Measurements from ENCODE around the gene SLC6A13.
"Not testable (repeated sequence)": the region's sequence is repeated elsewhere in the genome, so short reads cannot be mapped to it uniquely, and the experiment has no call there.

Gene SLC6A13

DNA sequence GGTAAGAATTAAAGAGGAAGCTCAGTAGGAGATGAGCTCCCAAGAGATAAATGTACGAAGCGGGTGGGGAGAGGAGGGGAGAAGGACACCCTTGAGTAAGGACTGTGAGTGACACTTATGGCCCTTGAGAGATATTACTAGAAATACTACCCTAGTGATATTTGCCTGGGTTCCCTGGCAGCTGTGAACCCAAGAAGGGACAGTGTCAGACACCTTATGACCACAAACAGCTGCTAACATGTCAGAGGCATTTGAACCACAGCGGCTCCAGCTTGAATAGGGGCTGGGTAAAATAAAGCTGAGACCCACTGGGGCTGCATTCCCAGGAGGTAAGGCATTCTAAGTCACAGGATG lies 29.0 kb downstream of the SLC6A13 start:
- DNase-seq (ENCODE audit: low read depth in 2 of 2): no peak

GRCh38 chr12:232731-233614 lies 29.7 kb downstream of the SLC6A13 start:
- no peak for DNase-seq (ENCODE audit: low read depth in 2 of 2)

GRCh38 chr12:230925-231671 lies 31.5 kb downstream of the SLC6A13 start:
- no peak for DNase-seq (ENCODE audit: low read depth in 2 of 2)

DNA sequence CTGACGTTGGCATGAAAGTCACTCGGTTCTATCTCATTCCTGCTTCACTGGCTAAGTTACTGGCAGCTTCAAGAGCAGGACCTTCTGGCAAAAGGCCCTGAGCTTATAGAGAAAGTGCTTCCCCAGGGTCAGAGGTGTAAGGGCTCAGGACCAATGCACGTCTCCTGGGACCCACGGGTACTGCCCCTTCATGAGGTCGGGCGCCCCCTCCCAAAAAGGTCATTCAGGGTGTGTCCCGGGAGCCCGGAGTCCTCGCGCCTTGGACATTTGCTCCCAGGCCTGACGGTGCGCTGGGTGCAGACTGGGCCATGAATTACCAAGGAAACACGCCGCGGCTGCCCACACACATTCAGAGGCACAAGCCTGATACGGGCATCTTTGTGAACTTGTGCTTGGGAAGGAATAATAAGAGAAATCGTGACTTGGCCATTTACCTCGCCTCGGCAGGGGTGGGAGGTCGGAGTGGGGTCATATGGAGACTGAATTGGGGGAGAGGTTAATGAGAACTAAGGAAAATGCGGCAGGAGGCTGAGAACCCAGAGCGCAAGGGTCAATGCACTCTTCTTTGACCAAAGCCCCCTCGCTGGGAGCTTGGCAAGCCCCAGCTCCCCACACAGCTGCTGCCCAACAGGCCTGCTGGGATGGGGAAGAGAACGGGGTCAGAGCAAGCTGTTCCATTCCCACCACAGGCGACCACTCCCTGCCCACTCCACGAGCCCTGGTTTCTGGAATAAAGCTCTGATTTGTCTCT lies 33.0 kb downstream of the SLC6A13 start:
- DNase-seq (ENCODE audit: low read depth in 2 of 2): no peak

- no peak for DNase-seq (ENCODE audit: low read depth in 2 of 2)
Measured at GRCh38 chr12:228846-229200, 33.8 kb downstream of the SLC6A13 start.

GRCh38 chr12:227923-228845 lies 34.5 kb downstream of the SLC6A13 start:
- DNase-seq (ENCODE audit: low read depth in 2 of 2): no peak

GRCh38 chr12:227286-227915 lies 35.2 kb downstream of the SLC6A13 start:
- no peak for DNase-seq (ENCODE audit: low read depth in 2 of 2)

GRCh38 chr12:226401-226800 lies 36.2 kb downstream of the SLC6A13 start:
- no peak for DNase-seq (ENCODE audit: low read depth in 2 of 2)

DNA sequence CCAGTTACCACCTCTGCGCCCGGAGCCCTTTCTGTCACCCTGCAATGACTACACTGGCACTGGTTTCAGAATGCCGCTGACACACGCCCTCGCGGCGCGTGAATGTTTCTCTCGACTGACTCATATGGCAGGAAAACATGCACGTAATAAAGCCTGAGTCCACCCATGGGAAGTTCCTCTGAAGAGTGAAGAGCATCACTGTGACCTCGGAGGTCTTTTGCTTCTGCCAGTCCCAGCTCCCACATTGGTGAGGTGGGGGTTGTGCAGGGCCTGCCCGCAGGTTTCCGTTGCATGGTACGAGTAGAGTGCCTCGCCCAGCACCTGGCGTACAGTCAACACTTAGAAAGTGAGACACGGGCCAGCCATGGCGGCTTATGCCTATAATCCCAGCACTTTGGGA lies 37.6 kb downstream of the SLC6A13 start:
- no peak for DNase-seq (ENCODE audit: low read depth in 2 of 2)

- DNase-seq (ENCODE audit: low read depth in 2 of 2): no peak
Measured at GRCh38 chr12:224330-224729, 38.3 kb downstream of the SLC6A13 start.

- no peak for DNase-seq (ENCODE audit: low read depth in 2 of 2)
Measured at GRCh38 chr12:223841-224240, 38.8 kb downstream of the SLC6A13 start.

DNA sequence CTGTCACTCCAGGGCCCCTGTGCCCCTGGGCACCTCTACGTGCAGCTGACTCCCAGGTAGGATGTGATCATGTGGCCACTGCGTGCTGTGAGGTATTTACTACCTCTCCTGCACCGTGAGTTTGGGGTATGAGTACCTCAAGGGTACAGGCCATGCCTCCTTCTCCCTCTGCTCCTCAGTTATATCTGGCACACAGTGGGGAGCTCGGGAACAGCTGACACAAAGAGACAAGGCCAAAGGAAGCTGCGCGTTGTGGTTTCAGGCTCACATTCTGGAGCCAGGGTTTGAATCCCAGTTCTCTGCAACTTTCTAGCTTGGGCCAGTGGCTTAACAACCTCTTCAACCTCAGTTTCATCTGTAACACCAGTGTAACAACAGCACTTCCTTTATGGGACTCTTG lies 40.9 kb downstream of the SLC6A13 start:
- DNase-seq (ENCODE audit: low read depth in 2 of 2): no peak

- DNase-seq (ENCODE audit: low read depth in 2 of 2): no peak
Measured at GRCh38 chr12:220946-221550, 41.6 kb downstream of the SLC6A13 start.

DNA sequence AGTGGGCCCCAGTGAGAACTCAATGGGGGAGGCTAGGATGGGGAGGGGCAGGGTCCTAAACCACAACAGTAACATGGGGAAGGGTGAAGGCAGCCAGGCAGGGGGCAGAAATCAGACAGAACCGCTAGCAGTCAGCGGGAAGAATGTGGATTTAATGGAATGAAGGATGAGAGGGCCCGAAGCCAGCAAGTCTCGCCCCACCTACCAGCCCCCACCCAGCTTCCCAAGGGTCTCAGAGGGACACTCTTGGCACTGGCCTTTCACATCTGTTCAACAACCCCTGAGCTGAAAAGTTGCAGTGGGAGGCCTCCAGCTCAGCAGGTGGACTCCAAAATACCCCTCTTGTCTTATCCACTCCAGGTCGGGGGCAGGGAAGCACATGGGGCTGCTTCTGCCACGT lies 42.1 kb downstream of the SLC6A13 start:
- no peak for DNase-seq (ENCODE audit: low read depth in 2 of 2)

DNA sequence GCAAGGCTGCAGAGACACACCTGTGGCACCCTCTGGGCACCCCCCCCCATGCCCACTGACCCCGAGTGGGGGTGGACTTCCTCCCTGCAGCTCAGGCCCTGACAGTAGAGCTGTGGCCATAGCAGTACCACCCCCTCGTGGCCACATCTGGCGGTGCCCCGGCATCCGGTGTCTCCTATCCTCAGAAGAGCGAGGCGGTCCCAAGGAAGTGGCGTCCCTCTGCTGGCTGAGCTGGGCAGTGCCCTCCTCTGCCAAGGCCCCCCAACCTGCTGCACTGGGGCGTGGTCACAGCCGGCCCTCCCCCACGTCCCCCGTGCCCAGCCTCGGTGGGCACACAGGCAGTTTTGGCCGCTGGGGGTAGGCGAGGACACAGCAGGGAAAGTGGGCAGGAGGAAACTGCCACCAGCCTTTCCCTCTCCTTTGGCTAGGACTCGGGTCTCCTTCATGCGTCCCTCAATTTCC lies 42.7 kb downstream of the SLC6A13 start:
- DNase-seq (ENCODE audit: low read depth in 2 of 2): peak; percentile 2 to 60

- no peak for DNase-seq (ENCODE audit: low read depth in 2 of 2)
Measured at GRCh38 chr12:218728-219590, 43.7 kb downstream of the SLC6A13 start.

DNA sequence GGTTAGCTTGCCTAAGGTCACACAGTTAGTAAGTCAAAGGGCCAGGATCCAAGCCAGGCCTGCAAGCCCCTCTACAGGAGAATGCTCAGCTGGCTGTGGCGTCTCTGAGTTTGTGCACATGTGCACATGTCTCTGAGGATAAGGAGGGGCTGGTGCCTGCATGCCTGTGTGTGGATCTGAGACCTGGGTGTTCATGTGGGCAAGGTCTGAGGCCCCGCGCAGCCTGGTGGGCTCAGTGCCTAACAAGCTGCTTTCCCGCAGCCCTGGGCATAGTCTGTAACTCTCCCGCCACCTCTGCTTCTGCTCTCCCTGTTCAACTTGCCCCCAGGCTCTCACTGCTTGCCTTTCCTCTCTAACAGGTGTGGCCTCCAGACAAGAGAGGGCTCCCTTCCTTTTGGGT lies 44.4 kb downstream of the SLC6A13 start:
- no peak for DNase-seq (ENCODE audit: low read depth in 2 of 2)

DNA sequence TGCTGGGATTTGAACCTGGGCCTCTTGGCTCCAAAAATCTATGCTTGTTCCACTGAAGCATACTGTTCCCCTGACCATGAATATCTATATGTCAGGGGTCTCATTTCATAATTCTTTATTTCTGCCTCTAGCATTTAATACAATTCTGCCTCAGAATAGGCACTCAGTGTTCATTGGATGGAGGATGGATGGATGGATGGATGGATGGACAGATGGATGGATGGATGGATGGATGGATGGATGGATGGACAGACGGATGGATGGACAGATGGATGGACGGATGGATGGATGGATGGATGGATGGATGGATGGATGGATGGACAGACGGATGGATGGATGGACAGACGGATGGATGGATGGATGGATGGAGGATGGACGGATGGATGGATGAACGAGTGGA lies 45.6 kb downstream of the SLC6A13 start:
- not testable (repeated sequence) for DNase-seq (ENCODE audit: low read depth in 2 of 2)

- DNase-seq (ENCODE audit: low read depth in 2 of 2): no peak
Measured at GRCh38 chr12:215116-215515, 47.5 kb downstream of the SLC6A13 start.

Measured in stimulated activated CD4-positive, alpha-beta T cell treated with anti-CD3 and anti-CD28 coated beads, Interleukin-12 subunit alpha, Interleukin-12 subunit beta, amount 100 ng/mL, for 24 hours (primary cell).